GM19023 (cell line): ENCODE measurements around the gene KDELR1.

Experiments used
- ATAC-seq: cut with Tn5 transposase; IDR thresholded peaks from one replicate; pipeline ENCODE4 v1.9.1; 2021; ENCODE audit warnings: mild to moderate bottlenecking, moderate library complexity; ENCODE audit not compliant: unreplicated experiment

The KDELR1 gene

GRCh38 chr19:48391100-48392005, at the start of gene KDELR1:
TSS of gene KDELR1 (minus strand) at chr19:48391551. CDS start at chr19:48391358, 193 bp downstream.
- ATAC-seq: peak; percentile 59

- no peak for ATAC-seq
These were observed 45.2 kb upstream of the KDELR1 start for GRCh38 chr19:48436586-48436985.

- no peak for ATAC-seq
These were observed 42.0 kb upstream of the KDELR1 start for GRCh38 chr19:48433337-48433736.

GRCh38 chr19:48428670-48429069, 37.3 kb upstream of the KDELR1 start:
- ATAC-seq: no peak

- no peak for ATAC-seq
These were observed 33.4 kb upstream of the KDELR1 start for GRCh38 chr19:48424694-48425219.

- no peak for ATAC-seq
These were observed 30.2 kb upstream of the KDELR1 start for GRCh38 chr19:48421548-48421947.

- ATAC-seq: peak; percentile 82
These were observed 28.0 kb upstream of the KDELR1 start for GRCh38 chr19:48419158-48419920.

- ATAC-seq: no peak
These were observed 27.1 kb upstream of the KDELR1 start for GRCh38 chr19:48418317-48419064.

- ATAC-seq: no peak
These were observed 26.1 kb upstream of the KDELR1 start for GRCh38 chr19:48417421-48417820.

- ATAC-seq: no peak
These were observed 24.5 kb upstream of the KDELR1 start for GRCh38 chr19:48415806-48416221.

GRCh38 chr19:48415395-48415794, 24.0 kb upstream of the KDELR1 start:
- no peak for ATAC-seq

GRCh38 chr19:48413879-48414587, 22.7 kb upstream of the KDELR1 start:
- ATAC-seq: no peak

- no peak for ATAC-seq
These were observed 14.5 kb upstream of the KDELR1 start for GRCh38 chr19:48405850-48406249.

GRCh38 chr19:48405010-48405659, 13.8 kb upstream of the KDELR1 start:
- no peak for ATAC-seq

GRCh38 chr19:48403606-48404005, 12.3 kb upstream of the KDELR1 start:
- no peak for ATAC-seq

GRCh38 chr19:48401287-48401686, 9.9 kb upstream of the KDELR1 start:
- ATAC-seq: no peak

- no peak for ATAC-seq
These were observed 8.8 kb upstream of the KDELR1 start for GRCh38 chr19:48400018-48400742.

GRCh38 chr19:48398375-48399235, 7.3 kb upstream of the KDELR1 start:
- ATAC-seq: no peak
